Endothelial cell of umbilical vein (primary cell): ENCODE data around the gene TYK2. TPM values are rescaled to one million over a fixed set of nuclear protein-coding genes. Genes with fewer than 3 reads are reported as not detected.

Experiments
- BruUV-seq: library from RNA; stranded (reverse); fragments of 400-500 nt; replicated peaks from 2 replicates; lab custom pipeline; 2021; lab: Mats Ljungman, UMichigan
- CTCF ChIA-PET: fragments of 300-600, 350-600 bp; sonication (Branson Sonifier 250); formaldehyde crosslinking; loops from one replicate; lab custom pipeline; 2021; ENCODE audit warnings: antibody characterized with exemption, inconsistent platforms; lab: Charles Lee
- POLR2A ChIA-PET: fragments of 300-600, 350-600 bp; sonication (Branson Sonifier 250); formaldehyde crosslinking; loops from one replicate; lab custom pipeline; 2021; ENCODE audit warnings: antibody characterized with exemption, inconsistent platforms; lab: Charles Lee
- DNase-seq: peaks from one replicate; pipeline ENCODE4 v3.0.0-alpha.2; 2011; ENCODE audit warnings: low read depth, low spot score
- FAIRE-seq: peaks from 2 replicates; lab custom pipeline; 2011; peaks lifted over from hg19 to GRCh38; lab: Jason Lieb, UNC
- H2AFZ ChIP-seq: 2 replicates; pipeline ENCODE4 v1.6.0; 2012; ENCODE audit warnings: low read depth, low read length, control low read depth, inconsistent platforms
- H3K27ac ChIP-seq: 2 replicates; pipeline ENCODE4 v1.5.1; 2011; ENCODE audit warnings: low read depth, mild to moderate bottlenecking, control low read depth, low read length, moderate library complexity; ENCODE audit not compliant: insufficient read depth
- H3K27me3 ChIP-seq, 2 experiments: 2 replicates each; pipeline versions ENCODE4 v1.6.0 to v1.6.1; 2011; ENCODE audit warnings: low read length in 2 of 2, mixed read lengths in 1 of 2; ENCODE audit not compliant: control insufficient read depth in 2 of 2, insufficient read depth in 2 of 2
- H3K36me3 ChIP-seq, 2 experiments: 2 replicates in 1 of 2; 3 replicates in 1 of 2; pipeline ENCODE4 v1.5.1; 2011; ENCODE audit warnings: low read length in 2 of 2, mild to moderate bottlenecking in 1 of 2, moderate library complexity in 1 of 2; ENCODE audit not compliant: control insufficient read depth in 2 of 2, insufficient read depth in 2 of 2; ENCODE audit errors: extremely low read depth in 1 of 2
- H3K4me1 ChIP-seq: 3 replicates; pipeline ENCODE4 v1.5.1; 2011; ENCODE audit warnings: mild to moderate bottlenecking, low read length; ENCODE audit not compliant: control insufficient read depth, insufficient read depth; ENCODE audit errors: extremely low read depth
- H3K4me2 ChIP-seq: 2 replicates; pipeline ENCODE4 v1.6.1; 2011; ENCODE audit warnings: low read length, control low read depth, mixed read lengths; ENCODE audit not compliant: insufficient read depth
- H3K4me3 ChIP-seq, 3 experiments: fragments of 200-600 bp in 1 of 3; sonication (generic), shearing (Covaris generic) in 1 of 3; replicated peaks in 1 of 3; 2 replicates each; pipeline ENCODE4 v1.5.1; 2011 to 2016; ENCODE audit warnings: control low read depth in 3 of 3, low read length in 3 of 3, mild to moderate bottlenecking in 2 of 3, inconsistent platforms in 1 of 3, low read depth in 1 of 3, moderate library complexity in 1 of 3; ENCODE audit not compliant: insufficient read depth in 1 of 3
- H3K79me2 ChIP-seq: 2 replicates; pipeline ENCODE4 v1.6.0; 2012; ENCODE audit warnings: low read length, inconsistent platforms; ENCODE audit not compliant: control insufficient read depth, insufficient read depth
- H3K9ac ChIP-seq: replicated peaks from 2 replicates; pipeline ENCODE3; 2011; ENCODE audit warnings: low read length, control low read depth; ENCODE audit not compliant: insufficient read depth; ENCODE audit errors: extremely low read depth
- H3K9me1 ChIP-seq: replicated peaks from 3 replicates; pipeline ENCODE4 v1.6.0; 2011; ENCODE audit warnings: mild to moderate bottlenecking, low read length; ENCODE audit not compliant: control insufficient read depth, insufficient read depth; ENCODE audit errors: extremely low read depth
- H3K9me3 ChIP-seq: replicated peaks from 2 replicates; pipeline ENCODE4 v1.5.1; 2012; ENCODE audit warnings: low read length, inconsistent platforms; ENCODE audit not compliant: control insufficient read depth, insufficient read depth
- H4K20me1 ChIP-seq: replicated peaks from 2 replicates; pipeline ENCODE3; 2011; ENCODE audit warnings: mild to moderate bottlenecking, low read length; ENCODE audit not compliant: control insufficient read depth, insufficient read depth; ENCODE audit errors: extremely low read depth
- EZH2 ChIP-seq: IDR thresholded peaks from 2 replicates; pipeline ENCODE4 v1.6.1; 2012; ENCODE audit warnings: borderline replicate concordance, low read depth, mild to moderate bottlenecking, moderate library complexity, low read length, inconsistent platforms; ENCODE audit not compliant: severe bottlenecking
- FOS ChIP-seq: IDR thresholded peaks from 2 replicates; pipeline ENCODE4 v1.6.1; 2011; ENCODE audit warnings: mild to moderate bottlenecking, low read length, moderate library complexity, borderline replicate concordance; ENCODE audit not compliant: insufficient read depth
- JUN ChIP-seq: IDR thresholded peaks from 2 replicates; pipeline ENCODE4 v1.6.1; 2011; ENCODE audit warnings: borderline replicate concordance, low read depth; ENCODE audit not compliant: insufficient read length, insufficient read depth
- MYC ChIP-seq: IDR thresholded peaks from one replicate; pipeline ENCODE4 v1.6.1; 2011; ENCODE audit warnings: mild to moderate bottlenecking, low read depth, low read length
- POLR2A ChIP-seq: IDR thresholded peaks from 2 replicates; pipeline ENCODE4 v1.6.1; 2012; ENCODE audit warnings: low read depth, mild to moderate bottlenecking, control low read depth, low read length
- POLR2AphosphoS5 ChIP-seq: IDR thresholded peaks from 2 replicates; pipeline ENCODE4 v1.6.1; 2012; ENCODE audit warnings: low read depth, mild to moderate bottlenecking, control low read depth, low read length, moderate library complexity; ENCODE audit not compliant: insufficient read depth
- dilution Hi-C: fragments of 300-500 bp; cut with MboI; formaldehyde crosslinking; loops from one replicate; pipeline ENCODE4 v1.15.0; 2019; ENCODE audit warnings: low sequenced_read_pairs; ENCODE audit not compliant: extremely low pct_ligation_motif_present
- intact Hi-C: fragments of 100-400 bp; cut with micrococcal nuclease; formaldehyde crosslinking; loops from one replicate; pipeline ENCODE4 v1.10.0; 2022
- polyA plus RNA-seq, 4 experiments: library from polyadenylated mRNA; depleted of rRNA in 3 of 4; stranded (reverse) in 3 of 4; unstranded in 1 of 4; fragments of >200 nt; gene quantifications; 2 replicates each; pipeline versions ENCODE4 v1.2.1 to v1.2.3, GENCODE V29; 2011 to 2012; ENCODE audit warnings: missing spikeins in 1 of 4
- total RNA-seq: library from RNA; stranded (reverse); gene quantifications from 2 replicates; pipeline ENCODE4 v1.2.3, GENCODE V29; 2021

TYK2 gene
- total and polyA plus RNA-seq, 2 donors (not counting 3 experiments of a cell fraction or from before 2014, with no cell fraction given) = 92.9 to 138 TPM

DNA sequence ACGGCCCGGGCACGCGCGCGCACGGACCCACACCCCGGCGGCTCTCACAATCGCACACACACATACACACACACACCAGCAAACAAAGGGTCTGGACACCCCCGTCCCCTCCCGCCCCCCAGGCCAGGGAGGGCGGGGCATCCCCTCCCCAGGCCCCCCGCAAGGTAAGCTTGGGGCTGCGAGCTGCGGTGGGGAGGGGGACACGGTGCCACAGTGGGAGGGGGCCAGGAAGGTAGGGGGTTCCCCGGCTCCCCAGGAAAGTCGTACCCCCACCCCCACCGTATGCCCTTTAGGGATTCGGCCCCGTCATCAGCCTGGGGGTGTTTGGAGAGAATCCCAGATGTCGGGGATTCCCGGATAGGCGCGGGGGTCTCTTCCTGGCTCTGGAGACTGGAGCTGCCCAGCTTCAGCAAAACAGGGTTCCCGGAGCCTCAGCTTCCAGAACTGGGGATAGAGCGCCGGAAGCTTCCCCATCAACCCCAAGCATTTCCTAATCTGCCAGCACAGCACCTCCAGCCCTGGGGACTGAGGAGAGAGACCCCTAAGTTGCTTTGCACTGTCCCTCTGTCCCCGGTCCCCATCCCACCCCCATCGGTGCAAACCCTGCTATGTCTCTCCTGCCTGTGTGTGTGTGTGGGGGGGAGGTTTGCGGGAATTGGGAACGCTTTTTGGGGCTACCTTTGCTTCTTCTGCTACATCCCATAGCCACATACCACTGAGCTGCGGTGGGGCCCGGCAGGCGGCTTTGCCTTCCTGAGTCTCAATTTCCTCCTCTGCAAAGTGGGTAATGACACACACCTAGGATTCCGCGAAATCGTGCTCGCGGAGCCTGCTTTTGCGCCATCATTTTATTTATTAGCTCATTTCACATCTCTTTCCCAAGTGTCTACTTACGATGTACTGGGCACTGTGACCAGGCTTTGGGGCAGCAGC is 24.8 kb upstream of the TYK2 start:
- TF ChIP-seq FOS (no peak), POLR2AphosphoS5 (no peak), JUN (no peak), EZH2 (peak; percentile 65), MYC (no peak), POLR2A (no peak)
- FAIRE-seq = no peak
- H3K27ac ChIP-seq = no peak overlapping the region
- no peak overlapping the region for H3K9ac ChIP-seq
- CTCF ChIA-PET = interaction anchor here (0.6 to 8.3 kb wide), 15 partner anchors 10 to 295 kb away, joined by 3 to 108 read pairs (median 5); no protein-coding TSS in a partner anchor
- POLR2A ChIA-PET = interaction anchor here (1.3 kb wide), 1 partner anchor 10 kb away, joined by 3 read pairs; no protein-coding TSS in a partner anchor
- H3K27me3 ChIP-seq = peaks cover 14 to 26% of the 10 kb centered on the region in 2 experiments
- DNase-seq = no peak
- H3K4me2 ChIP-seq = peak overlapping the region; percentile 86
- no peaks in the 10 kb centered on the region for H3K9me3 ChIP-seq
- no peaks in the 10 kb centered on the region for H4K20me1 ChIP-seq
- H3K36me3 ChIP-seq = peaks cover 0 to under 1% of the 10 kb centered on the region in 2 experiments
- no TSS peak for BruUV-seq
- no peaks in the 10 kb centered on the region for H3K9me1 ChIP-seq
- intact Hi-C loops (loop anchor here (1.0 to 5.0 kb wide), 4 partner anchors 19 to 292 kb away; no protein-coding TSS in a partner anchor), dilution Hi-C loops (no loop called here)
- H3K4me3 ChIP-seq = peak overlapping the region in 1 of 3 experiments; percentile 95
- peaks cover 32% of the 10 kb centered on the region for H3K79me2 ChIP-seq
- peaks cover 15% of the 10 kb centered on the region for H3K4me1 ChIP-seq
- peak overlapping the region; percentile 24 for H2AFZ ChIP-seq
